Measurements from ENCODE around the gene BRD7. TPM values are rescaled to one million over a fixed set of nuclear protein-coding genes. Genes with fewer than 3 reads are reported as not detected.

The BRD7 gene
- polyA plus RNA-seq, 3 donors, result 11.4 to 33.0 (median 21.2) TPM

DNA sequence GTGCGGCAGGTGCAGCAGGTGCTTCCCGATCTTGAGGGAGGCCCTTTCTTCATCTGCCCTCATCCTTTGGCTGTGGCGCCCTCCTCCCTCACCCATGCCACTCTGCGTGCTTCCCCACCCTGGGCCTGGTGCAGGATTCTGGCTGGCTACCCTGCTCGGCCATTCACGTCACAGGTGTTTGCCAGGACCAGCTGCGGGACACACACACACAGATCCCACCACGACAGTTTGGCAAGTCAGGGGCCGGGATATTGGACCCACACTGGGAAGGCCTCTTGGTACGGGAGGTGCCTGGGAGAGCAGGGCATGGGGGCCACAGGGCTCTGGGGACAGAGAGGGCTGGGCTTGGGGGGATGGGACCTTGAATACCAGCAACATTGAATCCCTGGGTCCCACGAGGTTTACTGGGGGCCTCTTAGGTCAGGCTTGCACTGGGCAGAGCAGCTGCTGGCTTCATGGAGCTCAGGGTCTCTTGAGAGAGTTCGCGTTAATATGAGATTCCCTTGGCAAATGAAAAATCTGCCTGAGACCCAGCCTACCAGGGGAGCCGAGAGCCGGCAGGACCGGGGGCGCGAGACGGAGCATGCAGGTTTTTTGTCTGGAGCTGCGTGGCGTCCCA is 87.3 kb downstream of the BRD7 start:
- peak overlapping the region; percentile 74 to 90 for H3K4me3 Mint-ChIP-seq
- H3K27me3 Mint-ChIP-seq (ENCODE audit: low read depth in 3 of 3), result no peaks in the 10 kb centered on the region
- H3K9me3 Mint-ChIP-seq, result peaks cover 0 to 4% (median 0%) of the 10 kb centered on the region in 7 donors
- H3K79me2 ChIP-seq (ENCODE audit: insufficient read depth, low read length), result peaks cover 98% of the 10 kb centered on the region
- peaks cover 56% of the 10 kb centered on the region for H4K20me1 ChIP-seq (ENCODE audit: insufficient read depth, low read length)
- 11% methylated on average over 18 of the region's 21 CpGs for WGBS (ENCODE audit: insufficient coverage)
- no peaks in the 10 kb centered on the region for H3K9me3 ChIP-seq (replicated peaks in 1 of 2; ENCODE audit: control insufficient read depth in 1 of 2, insufficient read depth in 1 of 2, low read length in 2 of 2)
- no peaks in the 10 kb centered on the region for H3K27me3 ChIP-seq (ENCODE audit: control insufficient read depth in 2 of 2, insufficient read depth in 2 of 2, low read length in 2 of 2)
- peaks cover 7 to 15% of the 10 kb centered on the region in 2 donors for H3K36me3 ChIP-seq (replicated peaks in 1 of 2; ENCODE audit: control insufficient read depth in 1 of 2, insufficient read depth in 2 of 2, low read length in 2 of 2)
- peak overlapping the region; percentile 69 for H3K9ac ChIP-seq (ENCODE audit: insufficient read depth, low read length, poor library complexity, severe bottlenecking)
- peaks cover 93 to 98% of the 10 kb centered on the region in 2 donors for H3K4me1 ChIP-seq (ENCODE audit: control insufficient read depth in 1 of 2, insufficient read depth in 2 of 2, low read length in 2 of 2)
- no peak for DNase-seq
- intact Hi-C loops (cut with micrococcal nuclease), result loop anchor here (1.0 to 5.0 kb wide), 4 partner anchors 10 to 35 kb away; no protein-coding TSS in a partner anchor
- peak overlapping the region; percentile 93 to 100 (median 98) for H3K27ac Mint-ChIP-seq
- H3K4me3 ChIP-seq (replicated peaks in 1 of 3; ENCODE audit: low read depth in 2 of 3, low read length in 3 of 3), result peak overlapping the region; percentile 41 to 86 (median 55)
- peak overlapping the region; percentile 86 to 97 for H3K27ac ChIP-seq (ENCODE audit: low read depth in 1 of 2, low read length in 2 of 2)
- peak overlapping the region; percentile 97 for H3K4me2 ChIP-seq (replicated peaks; ENCODE audit: extremely low read depth, low read length, poor library complexity, severe bottlenecking)
- TF ChIP-seq, protein P1, sequence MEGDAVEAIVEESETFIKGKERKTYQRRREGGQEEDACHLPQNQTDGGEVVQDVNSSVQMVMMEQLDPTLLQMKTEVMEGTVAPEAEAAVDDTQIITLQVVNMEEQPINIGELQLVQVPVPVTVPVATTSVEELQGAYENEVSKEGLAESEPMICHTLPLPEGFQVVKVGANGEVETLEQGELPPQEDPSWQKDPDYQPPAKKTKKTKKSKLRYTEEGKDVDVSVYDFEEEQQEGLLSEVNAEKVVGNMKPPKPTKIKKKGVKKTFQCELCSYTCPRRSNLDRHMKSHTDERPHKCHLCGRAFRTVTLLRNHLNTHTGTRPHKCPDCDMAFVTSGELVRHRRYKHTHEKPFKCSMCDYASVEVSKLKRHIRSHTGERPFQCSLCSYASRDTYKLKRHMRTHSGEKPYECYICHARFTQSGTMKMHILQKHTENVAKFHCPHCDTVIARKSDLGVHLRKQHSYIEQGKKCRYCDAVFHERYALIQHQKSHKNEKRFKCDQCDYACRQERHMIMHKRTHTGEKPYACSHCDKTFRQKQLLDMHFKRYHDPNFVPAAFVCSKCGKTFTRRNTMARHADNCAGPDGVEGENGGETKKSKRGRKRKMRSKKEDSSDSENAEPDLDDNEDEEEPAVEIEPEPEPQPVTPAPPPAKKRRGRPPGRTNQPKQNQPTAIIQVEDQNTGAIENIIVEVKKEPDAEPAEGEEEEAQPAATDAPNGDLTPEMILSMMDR (IDR thresholded peaks at IDR 0.05), result no peak
- peaks cover 15 to 63% of the 10 kb centered on the region in 2 donors for H3K36me3 Mint-ChIP-seq
- peaks cover 91% of the 10 kb centered on the region for H3K4me1 Mint-ChIP-seq
- H2AFZ ChIP-seq (ENCODE audit: insufficient read depth, low read depth, low read length, poor library complexity, severe bottlenecking), result no peak overlapping the region

DNA sequence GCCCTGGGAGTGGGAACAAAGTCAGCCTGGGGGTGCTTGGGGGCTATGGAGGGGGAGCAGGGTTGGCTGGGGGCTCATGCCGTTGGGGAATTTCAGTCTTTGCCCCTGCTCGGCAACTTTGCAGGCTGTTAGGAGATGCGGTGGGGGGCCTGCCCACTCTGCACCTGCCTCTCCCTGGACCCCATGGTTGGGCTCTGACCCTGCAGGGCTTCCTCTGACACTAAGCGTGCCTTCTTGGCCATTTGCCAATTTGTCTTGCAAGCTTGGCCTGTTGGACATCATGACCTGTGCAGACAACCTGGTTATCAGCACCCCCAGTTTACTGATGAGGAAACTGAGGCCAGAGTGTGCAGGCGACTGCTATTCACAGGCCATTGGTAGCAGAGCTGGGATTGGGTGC is 87.9 kb downstream of the BRD7 start:
- Histone ChIP-seq H3K27ac (ENCODE audit: low read depth in 1 of 2, low read length in 2 of 2) (peak overlapping the region; percentile 86 to 97), H3K36me3 (replicated peaks in 1 of 2; ENCODE audit: control insufficient read depth in 1 of 2, insufficient read depth in 2 of 2, low read length in 2 of 2) (peaks cover 5 to 9% of the 10 kb centered on the region in 2 donors), H3K27me3 (ENCODE audit: control insufficient read depth in 2 of 2, insufficient read depth in 2 of 2, low read length in 2 of 2) (no peaks in the 10 kb centered on the region), H3K79me2 (ENCODE audit: insufficient read depth, low read length) (peaks cover 98% of the 10 kb centered on the region), H2AFZ (ENCODE audit: insufficient read depth, low read depth, low read length, poor library complexity, severe bottlenecking) (no peak overlapping the region), H3K9ac (ENCODE audit: insufficient read depth, low read length, poor library complexity, severe bottlenecking) (peak overlapping the region; percentile 69), H3K4me2 (replicated peaks; ENCODE audit: extremely low read depth, low read length, poor library complexity, severe bottlenecking) (peak overlapping the region; percentile 97), H4K20me1 (ENCODE audit: insufficient read depth, low read length) (peaks cover 52% of the 10 kb centered on the region), H3K4me1 (ENCODE audit: control insufficient read depth in 1 of 2, insufficient read depth in 2 of 2, low read length in 2 of 2) (peaks cover 99% of the 10 kb centered on the region in 2 donors), H3K4me3 (replicated peaks in 1 of 3; ENCODE audit: low read depth in 2 of 3, low read length in 3 of 3) (peak overlapping the region; percentile 41 to 86 (median 55)), H3K9me3 (replicated peaks in 1 of 2; ENCODE audit: control insufficient read depth in 1 of 2, insufficient read depth in 1 of 2, low read length in 2 of 2) (no peaks in the 10 kb centered on the region)
- Mint-ChIP-seq H3K36me3 (peaks cover 13 to 60% of the 10 kb centered on the region in 2 donors), H3K4me3 (peak overlapping the region; percentile 74 to 90), H3K27ac (peak overlapping the region; percentile 98 to 100 (median 100)), H3K9me3 (peaks cover 0 to 4% (median 0%) of the 10 kb centered on the region in 7 donors), H3K4me1 (peaks cover 96% of the 10 kb centered on the region), H3K27me3 (ENCODE audit: low read depth in 3 of 3) (no peaks in the 10 kb centered on the region)
- intact Hi-C loops (cut with micrococcal nuclease), result loop anchor here in 1 of 2 donors (5.0 kb wide), 1 partner anchor 34 kb away; no protein-coding TSS in a partner anchor
- 60% methylated on average over 5 of the region's 5 CpGs for WGBS (ENCODE audit: insufficient coverage)
- no peak for DNase-seq
- TF ChIP-seq, protein P1 (IDR thresholded peaks at IDR 0.05), result no peak
